ENCODE results near the gene PRR36. TPM values are rescaled to one million over a fixed set of nuclear protein-coding genes. Genes with fewer than 3 reads are reported as not detected.

Gene PRR36
- not detected for total RNA-seq

GRCh38 chr19:7874076-7874896 lies at the start of gene PRR36:
Gene PRR36, minus strand, starts transcription at chr19:7874390. Its CDS starts 701 bp downstream, at chr19:7873689.
- peak within 1 kb of the TSS in 3 of 4 donors; percentile 19 to 43 (median 31) for H3K4me3 ChIP-seq
- no peak within 1 kb of the TSS for H3K27ac ChIP-seq
- TF ChIP-seq CTCF (IDR thresholded peaks at IDR 0.05) = no peak
- no peak for TF ChIP-seq POLR2A (IDR thresholded peaks at IDR 0.05)
- peaks cover 0 to 40% (median 9%) of the 10 kb centered on the region in 4 donors for H3K4me1 ChIP-seq
- no peaks in the 10 kb centered on the region for H3K36me3 ChIP-seq
- peaks cover 0 to 27% of the 10 kb centered on the region in 2 donors for H3K27me3 ChIP-seq
- H3K9me3 ChIP-seq = no peaks in the 10 kb centered on the region
- peak in 1 of 3 donors; percentile 51 for DNase-seq

DNA sequence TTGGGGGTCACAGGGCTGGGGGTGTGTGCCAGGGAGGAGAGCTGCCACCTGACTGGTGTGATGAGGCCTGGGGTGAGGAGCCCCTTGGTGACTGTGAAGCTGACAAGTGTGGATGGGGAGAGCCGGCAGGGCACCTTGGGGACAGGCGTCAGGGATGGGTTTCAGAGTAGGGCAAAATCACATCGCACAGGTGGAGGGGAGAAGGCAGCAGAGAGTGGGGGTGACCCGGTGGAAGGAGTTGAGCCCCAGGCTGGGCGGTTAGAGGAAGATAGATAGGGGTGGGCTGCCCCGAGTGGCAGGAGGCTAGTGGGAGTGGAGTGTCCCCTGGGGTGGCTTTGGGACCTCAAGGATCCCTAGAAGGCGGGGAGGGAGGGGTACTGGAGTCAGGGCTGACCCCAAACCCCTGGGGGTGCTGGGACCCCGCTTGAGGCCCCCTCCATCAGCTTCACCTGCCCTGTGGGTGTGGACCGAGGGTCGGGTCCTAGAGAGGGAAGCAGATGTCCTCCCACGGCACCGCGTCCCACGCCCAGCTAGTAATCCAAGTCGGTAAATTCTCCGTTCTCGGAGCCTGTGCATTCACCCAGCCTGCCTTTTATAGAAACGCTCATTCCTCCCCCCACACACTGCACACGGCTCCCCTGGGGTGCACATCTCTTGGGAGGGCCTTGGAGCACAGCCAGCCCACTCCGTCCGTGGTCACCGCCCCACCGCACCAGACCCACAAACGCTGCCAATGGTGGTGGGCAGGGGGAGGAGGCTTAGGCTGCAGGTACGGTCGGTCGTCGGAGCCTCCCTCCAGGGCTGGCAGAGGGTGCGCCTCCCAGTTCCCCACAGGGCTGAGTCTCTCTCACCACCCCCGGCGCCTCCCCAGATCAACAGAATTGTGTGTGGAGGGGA lies 49.4 kb upstream of the PRR36 start:
- Histone ChIP-seq H3K4me3 (no peak overlapping the region), H3K36me3 (peaks cover 0 to 20% (median 0%) of the 10 kb centered on the region in 3 donors), H3K4me1 (peaks cover 0 to 37% (median 23%) of the 10 kb centered on the region in 4 donors), H3K9me3 (no peaks in the 10 kb centered on the region), H3K27me3 (no peaks in the 10 kb centered on the region), H3K27ac (peak overlapping the region in 1 of 4 donors; percentile 24)
- TF ChIP-seq CTCF (IDR thresholded peaks at IDR 0.05) = no peak
- TF ChIP-seq POLR2A (IDR thresholded peaks at IDR 0.05) = no peak
- DNase-seq = no peak

DNA sequence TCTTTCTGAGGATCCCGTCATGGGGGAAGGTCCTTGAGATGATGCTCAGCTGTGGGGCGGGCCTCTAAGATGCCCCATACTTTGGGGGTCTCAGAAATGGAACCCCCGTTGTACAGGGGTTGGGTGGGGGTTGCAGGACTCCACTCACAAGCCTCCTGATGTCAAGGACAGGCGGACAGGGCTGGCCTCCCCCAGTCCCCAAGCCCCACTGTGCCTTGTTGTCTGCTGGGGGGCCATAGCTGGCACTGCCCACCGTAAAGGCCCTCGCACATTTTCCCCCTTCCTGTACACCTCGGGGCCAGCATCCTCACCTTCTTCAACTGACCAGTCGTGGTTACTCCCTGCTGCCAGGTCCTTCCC lies 48.6 kb upstream of the PRR36 start:
- no peak for DNase-seq
- TF ChIP-seq CTCF (IDR thresholded peaks at IDR 0.05) = no peak
- no peak for TF ChIP-seq POLR2A (IDR thresholded peaks at IDR 0.05)

DNA sequence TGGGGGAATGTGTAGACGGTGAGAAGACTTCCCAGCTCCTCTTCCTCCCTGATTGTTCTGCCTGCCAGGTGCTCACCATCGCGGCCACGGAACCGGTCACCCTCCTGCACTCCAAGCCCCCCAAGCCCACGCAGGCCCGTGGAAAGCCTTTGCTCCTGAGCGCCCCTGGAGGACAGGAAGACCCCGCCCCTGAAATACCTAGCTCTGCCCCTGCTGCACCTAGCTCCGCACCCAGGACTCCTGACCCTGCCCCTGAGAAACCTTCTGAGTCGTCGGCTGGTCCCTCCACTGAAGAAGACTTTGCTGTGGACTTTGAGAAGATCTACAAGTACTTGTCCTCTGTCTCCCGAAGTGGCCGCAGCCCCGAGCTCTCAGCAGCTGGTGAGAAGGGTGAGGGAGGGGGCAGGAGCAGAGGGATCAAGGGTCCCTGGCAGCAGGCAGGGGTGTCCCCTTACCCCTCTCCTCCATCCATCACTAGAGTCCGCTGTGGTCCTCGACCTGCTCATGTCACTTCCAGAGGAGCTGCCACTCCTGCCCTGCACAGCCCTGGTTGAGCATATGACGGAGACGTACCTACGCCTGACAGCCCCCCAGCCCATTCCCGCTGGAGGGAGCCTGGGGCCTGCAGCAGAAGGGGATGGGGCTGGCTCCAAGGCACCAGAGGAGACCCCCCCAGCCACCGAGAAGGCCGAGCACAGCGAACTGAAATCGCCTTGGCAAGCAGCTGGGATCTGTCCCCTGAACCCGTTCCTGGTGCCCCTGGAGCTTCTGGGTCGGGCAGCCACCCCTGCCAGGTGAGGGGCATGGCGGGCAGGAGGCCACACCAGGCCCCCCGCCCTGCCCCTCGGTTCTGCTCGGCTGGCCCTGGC lies 48.0 kb upstream of the PRR36 start:
- Histone ChIP-seq H3K4me3 (no peak overlapping the region), H3K9me3 (no peaks in the 10 kb centered on the region), H3K4me1 (peaks cover 2 to 49% (median 32%) of the 10 kb centered on the region in 4 donors), H3K27ac (peak overlapping the region in 1 of 4 donors; percentile 93), H3K27me3 (peaks cover 0 to 12% of the 10 kb centered on the region in 2 donors), H3K36me3 (peaks cover 0 to 20% (median 0%) of the 10 kb centered on the region in 3 donors)
- DNase-seq = no peak
- TF ChIP-seq CTCF (IDR thresholded peaks at IDR 0.05) (no peak), POLR2A (IDR thresholded peaks at IDR 0.05) (no peak)

More for the DNA sequence above, 48.6 kb upstream of the PRR36 start:
- Histone ChIP-seq H3K27ac (no peak overlapping the region), H3K4me1 (peaks cover 2 to 42% (median 25%) of the 10 kb centered on the region in 4 donors), H3K27me3 (peaks cover 0 to 6% of the 10 kb centered on the region in 2 donors), H3K4me3 (no peak overlapping the region), H3K36me3 (peaks cover 0 to 20% (median 0%) of the 10 kb centered on the region in 3 donors), H3K9me3 (no peaks in the 10 kb centered on the region)

Data from Peyer's patch (tissue), 4 donors.